Stimulated activated CD4-positive, alpha-beta T cell treated with anti-CD3 and anti-CD28 coated beads, Interleukin-1b, Interleukin-23, amount 100 ng/mL, for 24 hours (primary cell): ENCODE measurements around the gene RASGRF1.

Experiments
- DNase-seq, 4 experiments: peaks; one replicate each; pipeline ENCODE4 v3.0.0-alpha.2; 2020; ENCODE audit warnings: low read depth in 4 of 4, low spot score in 1 of 4

Gene RASGRF1

GRCh38 chr15:78988361-78988911, 102.1 kb downstream of the RASGRF1 start:
- DNase-seq = no peak

- no peak for DNase-seq
These were observed 102.8 kb downstream of the RASGRF1 start for GRCh38 chr15:78987556-78988360.

GRCh38 chr15:78985859-78986475, 104.6 kb downstream of the RASGRF1 start:
- DNase-seq = no peak

- no peak for DNase-seq
These were observed 106.5 kb downstream of the RASGRF1 start for GRCh38 chr15:78984041-78984440.

GRCh38 chr15:78983146-78983918, 107.2 kb downstream of the RASGRF1 start:
- DNase-seq = no peak

- DNase-seq = no peak
These were observed 107.8 kb downstream of the RASGRF1 start for GRCh38 chr15:78982736-78983135.

- DNase-seq = no peak
These were observed 108.9 kb downstream of the RASGRF1 start for GRCh38 chr15:78981532-78982313.

- DNase-seq = peak in 2 of 4 experiments; percentile 5 to 21
These were observed 110.9 kb downstream of the RASGRF1 start for GRCh38 chr15:78979456-78980320.

- no peak for DNase-seq
These were observed 111.9 kb downstream of the RASGRF1 start for GRCh38 chr15:78978601-78979179.

- no peak for DNase-seq
These were observed 112.8 kb downstream of the RASGRF1 start for GRCh38 chr15:78977591-78978347.

GRCh38 chr15:78977091-78977571, 113.4 kb downstream of the RASGRF1 start:
- DNase-seq = no peak

GRCh38 chr15:78976691-78977090, 113.9 kb downstream of the RASGRF1 start:
- DNase-seq = no peak

GRCh38 chr15:78974272-78974918, 116.2 kb downstream of the RASGRF1 start:
- no peak for DNase-seq

GRCh38 chr15:78969687-78970349, 120.8 kb downstream of the RASGRF1 start:
- no peak for DNase-seq

- DNase-seq = no peak
These were observed 121.9 kb downstream of the RASGRF1 start for GRCh38 chr15:78968539-78969271.

GRCh38 chr15:78968114-78968513, 122.5 kb downstream of the RASGRF1 start:
- DNase-seq = no peak

GRCh38 chr15:78960308-78960707, 130.3 kb downstream of the RASGRF1 start:
- DNase-seq = no peak
